IPS-15b (cell line): ENCODE results near the gene GPX2.

Source experiments
- H3K27me3 ChIP-seq: one replicate; pipeline ENCODE4 v1.6.1; 2013; ENCODE audit warnings: low read length; ENCODE audit not compliant: control insufficient read depth, insufficient read depth
- H3K36me3 ChIP-seq: one replicate; pipeline ENCODE4 v1.6.1; 2013; ENCODE audit warnings: low read length; ENCODE audit not compliant: control insufficient read depth, insufficient read depth
- H3K4me1 ChIP-seq: one replicate; pipeline ENCODE4 v1.6.1; 2013; ENCODE audit warnings: mild to moderate bottlenecking, low read length; ENCODE audit not compliant: control insufficient read depth, insufficient read depth
- H3K4me3 ChIP-seq: one replicate; pipeline ENCODE4 v1.5.1; 2013; ENCODE audit warnings: low read depth, low read length
- H3K9ac ChIP-seq: one replicate; pipeline ENCODE4 v1.6.1; 2013; ENCODE audit warnings: low read depth, mild to moderate bottlenecking, low read length
- H3K9me3 ChIP-seq: one replicate; pipeline ENCODE4 v1.6.1; 2013; ENCODE audit warnings: mild to moderate bottlenecking, low read length; ENCODE audit not compliant: control insufficient read depth, insufficient read depth

Gene GPX2

DNA sequence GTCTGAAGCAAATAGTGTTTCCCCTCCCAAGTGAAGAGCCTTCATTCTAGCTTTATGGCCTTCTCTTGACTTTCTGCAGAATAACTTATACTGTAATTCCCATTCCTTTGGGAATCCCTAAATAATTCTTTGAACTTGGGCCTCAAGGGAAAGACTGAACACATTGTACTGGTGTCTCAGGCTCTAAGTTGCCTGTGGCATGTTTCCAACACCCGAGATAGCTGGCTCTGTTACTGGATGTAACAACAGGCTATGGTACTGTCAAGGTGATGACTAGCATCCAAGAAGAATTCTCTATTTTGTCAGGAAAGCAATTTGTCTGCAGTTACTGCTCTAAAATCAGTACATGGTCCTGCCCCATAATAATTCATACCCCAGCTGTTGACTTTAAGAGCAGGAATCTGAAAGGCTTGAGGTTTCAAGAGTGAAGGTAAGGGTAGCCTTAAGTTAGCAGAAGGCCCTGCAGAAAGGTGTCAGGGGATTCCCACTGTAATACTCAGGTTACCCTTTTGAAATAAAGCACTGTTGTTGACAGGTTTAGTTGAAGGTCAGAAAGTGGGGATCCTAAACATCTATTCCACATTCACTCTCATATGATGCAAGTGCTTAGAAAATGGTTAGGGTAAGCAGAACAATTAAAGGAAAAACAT is 5.2 kb downstream of the GPX2 start:
- Histone ChIP-seq H3K9me3 (no peaks in the 10 kb centered on the region), H3K4me3 (no peak overlapping the region), H3K4me1 (no peaks in the 10 kb centered on the region), H3K27me3 (no peaks in the 10 kb centered on the region), H3K9ac (no peak overlapping the region), H3K36me3 (no peaks in the 10 kb centered on the region)

GRCh38 chr14:64935508-64935907 is 7.0 kb downstream of the GPX2 start:
- H3K36me3 ChIP-seq = no peaks in the 10 kb centered on the region
- H3K4me1 ChIP-seq = no peaks in the 10 kb centered on the region
- no peaks in the 10 kb centered on the region for H3K27me3 ChIP-seq
- no peak overlapping the region for H3K9ac ChIP-seq
- H3K4me3 ChIP-seq = no peak overlapping the region
- no peaks in the 10 kb centered on the region for H3K9me3 ChIP-seq

GRCh38 chr14:64934338-64934929 is 8.1 kb downstream of the GPX2 start:
- H3K9me3 ChIP-seq = no peaks in the 10 kb centered on the region
- no peaks in the 10 kb centered on the region for H3K36me3 ChIP-seq
- H3K4me3 ChIP-seq = no peak overlapping the region
- no peaks in the 10 kb centered on the region for H3K27me3 ChIP-seq
- no peaks in the 10 kb centered on the region for H3K4me1 ChIP-seq
- H3K9ac ChIP-seq = no peak overlapping the region

- Histone ChIP-seq H3K36me3 (peaks cover 2% of the 10 kb centered on the region), H3K4me3 (no peak overlapping the region), H3K4me1 (peaks cover 5% of the 10 kb centered on the region), H3K9me3 (no peaks in the 10 kb centered on the region), H3K9ac (no peak overlapping the region), H3K27me3 (no peaks in the 10 kb centered on the region)
Measured at GRCh38 chr14:64932231-64932630, 10.3 kb downstream of the GPX2 start.

DNA sequence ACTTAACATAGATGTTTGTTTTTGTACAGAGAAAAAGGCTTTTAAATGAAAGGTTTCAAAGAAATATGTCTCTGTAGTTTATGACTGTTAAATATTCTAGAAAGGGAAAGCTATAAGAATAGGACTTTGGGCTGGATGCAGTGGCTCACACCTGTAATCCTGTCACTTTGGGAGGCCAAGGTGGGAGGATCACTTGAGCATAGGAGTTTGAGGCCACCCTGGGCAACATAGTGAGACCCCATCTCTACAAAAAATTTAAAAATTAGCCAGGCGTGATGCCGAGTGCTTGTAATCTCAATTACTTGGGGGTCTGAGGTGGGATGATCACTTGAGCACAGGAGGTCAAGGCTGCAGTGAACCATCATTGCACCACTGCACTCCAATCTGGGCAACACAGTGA is 11.4 kb downstream of the GPX2 start:
- H3K9me3 ChIP-seq = no peaks in the 10 kb centered on the region
- H3K36me3 ChIP-seq = peaks cover 4% of the 10 kb centered on the region
- H3K4me3 ChIP-seq = no peak overlapping the region
- H3K9ac ChIP-seq = no peak overlapping the region
- peaks cover 5% of the 10 kb centered on the region for H3K4me1 ChIP-seq
- no peaks in the 10 kb centered on the region for H3K27me3 ChIP-seq

DNA sequence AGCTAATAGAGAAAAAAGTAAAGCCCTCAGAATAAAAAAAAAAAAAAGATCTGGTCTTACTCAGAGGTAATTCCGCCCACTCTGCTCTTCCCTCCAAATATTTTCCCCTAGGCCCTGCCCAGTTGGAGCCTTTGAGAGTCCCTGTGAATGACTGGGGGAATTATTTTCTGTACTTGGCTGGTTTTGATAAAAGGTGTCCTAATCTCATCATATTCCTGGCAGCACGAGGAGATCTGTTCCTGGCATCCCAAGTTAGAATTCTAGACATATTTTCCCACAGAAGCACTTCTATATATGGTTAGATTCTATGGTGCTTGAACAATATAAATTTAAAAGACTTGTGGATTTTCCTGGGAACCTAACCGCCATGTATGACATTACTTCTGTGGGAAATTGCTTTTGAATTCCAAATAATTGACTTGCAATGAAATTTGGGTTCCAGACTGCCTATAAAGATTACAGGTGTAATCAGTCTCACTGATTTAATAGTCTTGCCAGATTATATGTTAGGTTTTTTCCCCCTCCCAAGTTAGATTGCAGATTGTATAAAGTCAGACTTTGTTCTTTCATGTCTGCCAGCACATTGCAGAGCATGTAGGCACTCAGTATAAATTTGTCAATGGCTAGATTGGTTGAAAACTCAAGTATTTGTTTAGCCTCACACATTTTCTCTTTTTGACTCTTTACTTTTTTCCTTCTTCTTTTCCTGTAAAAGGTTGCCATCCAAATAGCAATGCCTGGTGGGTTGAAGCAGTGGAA is 12.3 kb downstream of the GPX2 start:
- peaks cover 4% of the 10 kb centered on the region for H3K36me3 ChIP-seq
- no peaks in the 10 kb centered on the region for H3K9me3 ChIP-seq
- H3K9ac ChIP-seq = no peak overlapping the region
- H3K27me3 ChIP-seq = no peaks in the 10 kb centered on the region
- H3K4me1 ChIP-seq = peaks cover 5% of the 10 kb centered on the region
- H3K4me3 ChIP-seq = no peak overlapping the region

DNA sequence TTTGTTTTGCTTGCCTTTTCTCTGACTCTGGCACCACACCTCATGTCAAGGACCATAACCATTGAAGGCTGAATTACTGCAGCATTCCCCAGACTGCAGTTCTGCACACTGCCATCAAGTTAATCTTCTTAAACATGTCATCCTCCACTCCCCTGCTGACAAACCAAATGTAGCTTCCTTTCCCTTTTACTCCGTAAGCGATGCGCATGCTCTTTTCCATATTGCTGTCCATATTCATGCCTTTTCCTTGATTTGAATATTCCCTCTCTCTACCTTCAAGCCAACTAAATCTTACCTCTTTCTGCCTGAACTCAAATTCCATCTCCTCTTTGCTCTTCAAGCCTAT is 13.6 kb downstream of the GPX2 start:
- Histone ChIP-seq H3K27me3 (no peaks in the 10 kb centered on the region), H3K9me3 (no peaks in the 10 kb centered on the region), H3K9ac (no peak overlapping the region), H3K36me3 (peaks cover 4% of the 10 kb centered on the region), H3K4me3 (no peak overlapping the region), H3K4me1 (peaks cover 5% of the 10 kb centered on the region)

DNA sequence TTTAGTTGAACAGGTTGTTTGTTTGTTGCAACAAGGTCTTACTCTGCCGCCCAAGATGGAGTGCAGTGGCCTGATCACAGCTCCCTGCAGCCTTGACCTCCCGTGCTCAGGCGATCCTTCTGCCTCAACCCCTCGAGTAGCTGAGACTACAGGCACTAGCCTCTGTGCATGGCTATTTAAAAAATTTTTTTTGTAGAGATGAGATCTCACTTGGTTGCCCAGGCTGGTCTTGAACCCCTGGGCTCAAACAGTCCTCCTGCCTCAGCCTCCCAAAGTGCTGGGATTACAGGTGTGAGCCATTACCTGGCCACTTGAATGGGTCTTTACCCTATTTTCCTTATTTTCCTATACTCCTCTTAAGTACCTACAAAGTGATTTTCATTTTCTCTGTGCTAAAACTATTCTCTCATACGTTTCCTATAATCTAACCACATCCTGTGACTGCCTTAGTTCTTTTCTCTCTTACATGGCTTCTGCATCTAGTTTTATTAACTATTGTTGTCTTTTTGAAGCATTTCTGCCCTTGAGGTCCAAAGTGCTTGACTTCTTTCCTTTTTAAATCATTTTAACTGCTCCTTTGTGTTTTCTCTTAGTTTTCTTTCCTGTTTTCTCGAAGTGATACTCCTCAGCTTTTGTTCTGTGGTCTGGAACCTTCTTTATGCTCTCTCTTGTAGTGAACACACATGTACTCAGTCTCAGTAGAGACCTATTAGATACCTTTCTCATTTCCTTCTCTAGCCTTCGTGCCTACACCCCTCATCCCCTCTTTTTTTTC is 14.1 kb downstream of the GPX2 start:
- peaks cover 5% of the 10 kb centered on the region for H3K4me1 ChIP-seq
- no peaks in the 10 kb centered on the region for H3K27me3 ChIP-seq
- H3K9ac ChIP-seq = no peak overlapping the region
- H3K9me3 ChIP-seq = no peaks in the 10 kb centered on the region
- peaks cover 4% of the 10 kb centered on the region for H3K36me3 ChIP-seq
- no peak overlapping the region for H3K4me3 ChIP-seq

- Histone ChIP-seq H3K9me3 (no peaks in the 10 kb centered on the region), H3K27me3 (no peaks in the 10 kb centered on the region), H3K4me1 (peaks cover 5% of the 10 kb centered on the region), H3K36me3 (peaks cover 4% of the 10 kb centered on the region), H3K9ac (no peak overlapping the region), H3K4me3 (no peak overlapping the region)
Measured at GRCh38 chr14:64927031-64927430, 15.5 kb downstream of the GPX2 start.

DNA sequence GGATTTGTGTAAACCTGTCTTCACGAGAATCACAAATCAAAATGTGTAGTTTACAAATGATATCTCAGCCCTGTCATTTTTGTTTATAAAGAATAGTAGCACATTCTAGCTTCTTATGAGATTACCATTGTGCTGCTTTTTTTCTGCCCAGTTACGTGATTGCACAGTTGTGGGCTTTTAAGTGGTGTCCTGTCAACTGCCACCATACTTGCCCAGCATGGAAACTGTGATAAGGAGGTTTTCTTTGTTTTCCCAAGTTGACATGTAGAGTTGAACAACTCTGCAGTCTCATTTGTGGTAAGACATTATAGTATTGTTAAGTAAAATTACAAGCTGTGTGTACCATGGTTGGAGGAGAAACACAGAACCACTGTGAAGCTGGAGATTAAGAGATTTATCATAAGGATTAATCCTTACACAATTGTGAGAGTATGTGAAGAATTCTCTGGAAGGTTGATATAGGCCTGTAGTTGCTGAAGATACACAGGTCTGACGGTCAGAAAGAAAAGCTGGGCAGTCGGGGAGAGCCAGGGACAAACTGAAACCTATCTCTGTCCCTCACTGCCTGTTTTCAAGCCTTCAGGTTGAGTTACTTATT is 16.0 kb downstream of the GPX2 start:
- Histone ChIP-seq H3K9me3 (no peaks in the 10 kb centered on the region), H3K27me3 (no peaks in the 10 kb centered on the region), H3K9ac (no peak overlapping the region), H3K36me3 (peaks cover 4% of the 10 kb centered on the region), H3K4me3 (no peak overlapping the region), H3K4me1 (peaks cover 5% of the 10 kb centered on the region)

- Histone ChIP-seq H3K4me3 (no peak overlapping the region), H3K36me3 (peaks cover 4% of the 10 kb centered on the region), H3K9me3 (no peaks in the 10 kb centered on the region), H3K4me1 (no peaks in the 10 kb centered on the region), H3K9ac (no peak overlapping the region), H3K27me3 (no peaks in the 10 kb centered on the region)
Measured at GRCh38 chr14:64923015-64923414, 19.5 kb downstream of the GPX2 start.
